ENCODE data around the gene C1orf167.

Gene C1orf167, protein sequence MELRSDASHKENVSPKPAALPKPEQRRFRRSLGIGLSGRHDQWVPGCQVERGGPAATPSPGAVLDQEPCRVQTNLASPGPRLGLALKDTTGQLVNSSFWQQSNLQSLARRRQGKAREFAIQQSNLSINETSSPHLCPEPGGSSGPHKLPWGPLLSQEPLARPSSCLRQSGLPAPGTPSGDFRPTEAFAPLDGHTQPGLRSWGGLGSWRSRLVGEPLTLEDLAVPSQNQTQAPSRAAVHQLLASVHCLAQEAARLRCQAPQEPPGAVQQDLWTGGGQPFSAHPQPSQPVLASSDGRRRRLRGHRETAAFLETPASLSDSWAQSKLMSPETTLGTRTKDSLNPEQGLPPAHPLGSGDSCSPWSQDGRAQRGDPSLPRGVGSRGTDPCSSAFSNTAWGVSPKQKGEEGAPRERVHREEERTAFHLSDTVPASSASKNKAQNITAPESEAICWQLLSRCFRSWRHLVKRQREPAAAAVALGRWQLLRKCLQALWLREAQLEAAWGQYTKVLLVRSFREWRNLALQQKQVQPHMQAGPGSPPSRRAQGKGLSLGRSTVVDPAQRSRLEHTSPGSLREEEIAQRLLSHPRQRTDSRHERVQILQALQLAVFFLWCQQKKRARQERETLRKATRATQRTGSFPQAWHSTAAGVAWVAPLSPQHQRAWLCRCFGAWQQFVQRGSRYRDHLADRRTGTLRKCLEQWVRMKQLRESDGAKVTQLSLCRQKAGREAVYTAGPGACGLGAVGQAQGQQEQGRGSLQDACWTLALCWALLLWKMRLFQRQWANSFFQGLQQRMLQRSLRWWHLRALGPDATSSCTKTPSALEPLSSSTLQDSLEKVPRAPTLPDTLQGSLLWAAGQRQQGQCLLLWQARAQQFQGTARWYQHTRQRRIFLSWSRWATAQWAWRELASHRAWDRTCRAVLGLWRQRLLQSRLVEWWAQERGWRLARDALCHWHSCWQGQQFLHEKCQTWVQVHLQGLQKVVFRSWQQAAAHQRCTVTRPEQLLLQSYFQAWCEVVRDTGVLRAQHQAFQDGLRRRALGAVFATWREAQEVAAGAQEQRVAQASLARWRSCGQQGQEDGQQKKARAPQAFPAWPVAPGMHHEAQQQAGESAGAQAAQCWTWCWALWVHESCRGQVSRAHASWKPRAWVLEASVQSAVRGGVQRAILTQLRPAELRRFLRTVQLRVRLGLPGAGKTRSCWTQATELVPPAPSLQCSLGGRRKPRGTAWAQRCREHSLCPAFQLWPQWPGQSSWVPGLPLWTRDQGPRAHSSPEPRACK (N-terminal part only)
- 0 reads per million in 3 experiments for total RNA-seq

DNA sequence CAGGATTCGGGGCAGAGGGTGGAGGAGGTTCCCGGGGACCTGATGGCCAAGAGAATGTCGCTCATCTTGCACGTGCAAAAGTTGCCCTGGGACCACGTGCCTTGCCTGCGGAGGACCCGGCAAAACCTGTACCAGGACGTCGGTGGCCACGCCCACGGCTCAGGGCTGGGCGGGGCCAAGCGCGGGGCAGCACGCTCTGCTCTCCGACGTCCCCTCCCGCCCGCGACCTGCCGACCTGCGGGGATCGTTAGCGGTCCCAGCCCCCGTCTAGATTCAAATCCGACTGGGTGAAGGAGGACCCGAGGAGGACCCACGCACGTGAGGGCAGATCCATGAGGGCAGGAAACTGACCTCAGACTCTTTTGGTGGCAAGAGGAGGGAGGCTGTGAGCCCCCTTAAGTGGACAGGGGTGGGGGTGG lies at the start of gene C1orf167:
Gene C1orf167 (plus strand): TSS at position 206 of the 419 bp plus-strand sequence. CDS start 2,208 bp downstream, outside the sequence.
- no peak for DNase-seq

DNA sequence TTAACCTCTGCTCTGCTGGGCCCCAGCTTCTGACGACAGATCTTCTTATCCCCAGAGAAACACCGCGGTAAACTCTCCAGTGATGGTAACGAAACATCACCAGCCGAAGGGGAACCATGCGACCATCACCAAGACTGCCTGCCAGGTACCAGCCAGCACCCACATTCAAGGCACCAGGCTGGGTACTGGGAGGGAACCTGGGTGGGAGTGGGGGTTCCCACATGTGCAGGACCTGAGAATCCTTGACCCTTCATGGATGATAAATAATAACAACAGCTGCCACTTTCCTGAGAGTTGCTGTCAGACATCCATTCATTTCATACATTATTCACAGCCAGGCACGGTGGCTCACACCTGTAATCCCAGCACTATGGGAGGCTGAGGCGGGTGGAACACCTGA lies 49.7 kb upstream of the C1orf167 start:
- DNase-seq, result no peak

DNA sequence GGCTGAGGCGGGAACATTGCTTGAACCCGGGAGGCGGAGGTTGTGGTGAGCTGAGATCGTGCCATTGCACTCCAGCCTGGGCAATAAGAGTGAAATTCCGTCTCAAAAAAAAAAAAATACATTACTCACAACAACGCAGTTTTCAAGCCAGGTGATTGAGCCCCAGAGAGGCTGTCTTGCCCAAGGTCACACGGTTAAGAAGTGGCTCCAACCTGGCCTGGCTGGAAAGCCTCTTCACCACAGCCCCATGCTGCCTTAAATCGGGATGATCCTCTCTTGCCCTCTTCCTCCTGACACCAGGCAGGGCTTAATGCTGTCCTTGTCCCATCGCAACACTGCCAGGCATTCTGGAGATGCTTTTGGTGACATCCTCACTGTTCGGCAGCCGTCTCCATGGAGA lies 48.9 kb upstream of the C1orf167 start:
- DNase-seq, result no peak

DNA sequence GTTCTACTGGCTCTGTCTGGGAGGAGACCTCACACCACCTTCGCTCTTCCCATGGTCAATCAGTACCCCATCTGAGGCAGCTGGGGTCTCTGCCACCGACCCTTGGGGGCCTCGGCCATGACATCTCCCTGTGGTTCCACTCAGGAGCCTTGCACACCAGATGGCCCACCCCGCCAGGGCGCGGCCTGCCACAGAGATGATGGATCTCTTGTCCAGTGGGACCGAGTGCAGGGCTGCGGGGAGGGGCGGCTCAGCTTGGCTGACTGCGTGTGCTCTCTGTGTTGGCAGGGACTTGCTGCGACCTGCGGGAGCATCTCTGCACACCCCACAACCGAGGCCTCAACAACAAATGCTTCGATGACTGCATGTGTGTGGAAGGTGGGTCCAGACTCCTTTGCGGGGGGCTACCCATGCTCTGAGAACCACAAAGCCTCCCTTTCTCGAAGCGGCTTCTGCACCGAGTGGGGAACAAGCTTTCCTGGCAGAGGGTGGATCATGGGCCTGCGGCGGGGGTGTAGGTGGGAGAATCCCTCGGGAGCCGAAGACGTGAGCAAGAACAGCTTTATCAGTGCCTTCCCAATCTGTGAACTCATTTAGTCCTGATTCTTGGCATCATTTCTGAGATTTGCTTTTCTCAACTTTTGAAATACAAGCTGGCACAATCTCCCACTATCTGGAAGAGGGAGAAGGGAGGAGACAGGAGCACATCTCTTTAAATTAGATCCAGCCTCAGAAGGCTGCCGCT lies 47.0 kb upstream of the C1orf167 start:
- no peak for DNase-seq

DNA sequence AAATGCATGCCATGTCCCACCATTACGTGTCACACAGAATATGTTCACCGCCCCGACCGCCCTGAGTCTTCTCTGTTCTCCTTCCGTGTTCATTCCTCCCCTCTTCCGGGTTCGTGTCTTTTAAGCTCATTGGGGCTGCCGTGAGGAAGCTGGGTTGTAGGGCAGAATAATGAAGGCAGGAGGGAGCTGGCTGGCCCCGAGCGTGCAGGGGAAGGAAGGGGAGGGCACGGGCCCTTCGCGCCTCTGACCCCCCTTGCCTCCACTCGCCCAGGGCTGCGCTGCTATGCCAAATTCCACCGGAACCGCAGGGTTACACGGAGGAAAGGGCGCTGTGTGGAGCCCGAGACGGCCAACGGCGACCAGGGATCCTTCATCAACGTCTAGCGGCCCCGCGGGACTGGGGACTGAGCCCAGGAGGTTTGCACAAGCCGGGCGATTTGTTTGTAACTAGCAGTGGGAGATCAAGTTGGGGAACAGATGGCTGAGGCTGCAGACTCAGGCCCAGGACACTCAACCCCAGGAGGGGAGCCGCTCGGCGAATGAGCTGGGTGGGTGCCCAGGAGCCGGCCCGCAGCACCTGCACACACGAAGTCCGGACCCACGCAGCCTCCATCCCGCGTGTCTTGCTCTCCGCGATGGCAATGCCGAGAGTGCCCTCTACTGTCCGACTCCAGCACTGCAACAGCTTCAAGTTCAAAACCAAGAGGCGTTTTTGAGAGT lies 42.5 kb upstream of the C1orf167 start:
- DNase-seq, result peak; percentile 79

DNA sequence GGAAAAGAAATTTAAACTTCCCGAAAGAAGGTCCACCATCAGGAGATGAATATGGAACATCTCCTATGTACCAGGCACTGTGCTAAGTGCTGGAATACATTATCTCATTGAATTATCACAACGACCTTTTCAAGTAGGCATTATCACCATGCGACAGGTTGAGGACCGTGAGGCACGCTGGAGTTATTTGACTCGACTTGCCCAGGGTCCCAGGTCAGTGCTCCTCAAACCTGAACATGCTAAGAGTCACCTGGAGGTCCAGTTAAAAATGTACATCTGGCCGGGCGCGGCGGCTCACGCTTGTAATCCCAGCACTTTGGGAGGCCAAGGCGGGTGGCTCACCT lies 42.0 kb upstream of the C1orf167 start:
- DNase-seq, result no peak

DNA sequence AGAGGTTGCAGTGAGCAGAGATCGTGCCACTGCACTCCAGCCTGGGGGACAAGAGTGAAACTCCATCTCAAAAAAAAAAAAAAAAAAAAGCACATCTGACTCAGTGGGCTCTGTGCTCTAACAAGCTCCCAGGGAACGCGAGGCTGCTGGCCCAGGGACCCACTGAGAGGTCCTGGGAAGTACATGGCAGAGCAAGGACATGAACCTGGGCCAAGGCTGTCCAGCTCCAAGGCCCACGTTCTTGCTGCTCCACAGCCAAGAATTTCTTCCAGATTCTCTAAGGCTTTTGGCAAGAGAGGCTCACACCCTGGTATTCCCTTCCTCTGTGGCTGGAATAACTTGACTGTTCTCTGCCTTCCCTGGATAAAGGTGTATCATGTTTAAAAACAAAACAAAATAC lies 41.5 kb upstream of the C1orf167 start:
- no peak for DNase-seq

DNA sequence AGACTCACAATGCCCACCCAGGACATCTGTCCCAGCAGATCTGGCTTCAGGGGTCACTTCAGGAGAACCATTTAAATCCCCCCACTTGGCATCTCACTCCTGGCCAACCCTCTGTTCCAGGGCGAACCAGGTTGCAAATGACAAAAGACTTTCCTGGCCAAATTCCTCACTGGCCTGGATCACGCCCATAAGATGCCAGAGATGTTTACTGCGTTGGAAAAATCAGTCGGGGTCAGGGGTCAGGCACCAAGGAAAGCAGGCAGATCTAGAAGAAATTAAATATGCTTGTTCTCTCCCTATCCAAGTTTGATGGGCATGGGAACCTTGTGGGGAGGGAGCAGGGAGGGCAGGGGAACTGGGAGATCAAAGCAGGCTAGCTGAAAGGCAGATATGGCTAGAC lies 40.7 kb upstream of the C1orf167 start:
- DNase-seq, result no peak

DNA sequence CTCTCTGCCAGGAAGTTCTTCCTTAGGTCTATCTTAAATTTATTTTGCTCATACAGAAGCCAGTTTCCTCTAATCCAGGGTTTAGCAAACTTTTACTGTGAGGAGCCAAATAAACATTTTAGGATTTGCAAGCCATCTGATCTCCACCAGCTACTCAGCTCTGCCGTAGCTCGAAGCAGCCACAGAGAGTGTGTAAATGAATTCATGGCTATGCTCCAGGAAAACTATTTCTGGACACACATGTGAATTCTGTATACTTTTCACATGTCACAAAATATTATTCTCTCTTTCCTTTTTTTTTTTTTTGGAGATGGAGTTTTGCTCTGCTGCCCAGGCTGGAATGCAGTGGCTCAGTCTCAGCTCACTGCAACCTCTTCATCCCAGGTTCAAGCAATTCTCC lies 39.5 kb upstream of the C1orf167 start:
- no peak for DNase-seq

DNA sequence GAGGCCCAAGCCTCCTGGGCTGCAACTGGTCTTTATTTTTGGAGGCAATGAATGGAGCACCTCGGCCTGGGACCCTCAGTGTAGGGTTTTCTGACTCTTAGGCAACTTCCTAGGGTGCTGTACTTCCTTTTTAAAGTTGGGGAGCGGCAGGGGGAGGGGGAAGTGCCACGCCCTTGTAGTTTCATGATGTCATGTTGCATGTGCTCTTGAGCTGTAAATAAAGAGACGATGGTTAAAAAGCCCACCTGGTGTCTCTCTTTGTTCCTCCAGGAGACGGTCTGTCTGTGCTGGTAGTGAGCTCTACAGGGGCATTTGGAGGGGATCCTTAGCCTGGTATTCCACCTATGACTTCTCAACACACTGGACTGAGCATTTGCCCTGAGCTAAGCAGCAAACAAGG lies 36.4 kb upstream of the C1orf167 start:
- DNase-seq, result no peak

DNA sequence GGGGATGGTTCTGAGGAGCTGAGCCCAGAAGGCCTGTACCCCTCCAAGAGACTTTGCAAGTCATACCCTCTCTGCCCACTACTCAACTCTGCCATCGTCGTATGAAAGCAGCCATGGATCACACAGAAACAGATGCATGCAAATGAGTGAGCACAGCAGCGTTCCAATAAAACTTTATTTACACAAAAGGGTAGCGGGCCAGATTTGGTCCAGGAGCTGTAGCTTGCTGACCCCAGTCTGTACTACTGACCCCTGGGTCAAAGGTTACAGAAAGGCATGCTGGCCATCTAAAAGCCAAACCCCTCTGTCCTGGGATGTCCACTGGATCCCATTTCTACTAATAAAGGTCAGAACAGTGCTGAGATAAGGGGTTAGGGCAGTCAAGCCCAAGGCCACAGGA lies 34.9 kb upstream of the C1orf167 start:
- no peak for DNase-seq

DNA sequence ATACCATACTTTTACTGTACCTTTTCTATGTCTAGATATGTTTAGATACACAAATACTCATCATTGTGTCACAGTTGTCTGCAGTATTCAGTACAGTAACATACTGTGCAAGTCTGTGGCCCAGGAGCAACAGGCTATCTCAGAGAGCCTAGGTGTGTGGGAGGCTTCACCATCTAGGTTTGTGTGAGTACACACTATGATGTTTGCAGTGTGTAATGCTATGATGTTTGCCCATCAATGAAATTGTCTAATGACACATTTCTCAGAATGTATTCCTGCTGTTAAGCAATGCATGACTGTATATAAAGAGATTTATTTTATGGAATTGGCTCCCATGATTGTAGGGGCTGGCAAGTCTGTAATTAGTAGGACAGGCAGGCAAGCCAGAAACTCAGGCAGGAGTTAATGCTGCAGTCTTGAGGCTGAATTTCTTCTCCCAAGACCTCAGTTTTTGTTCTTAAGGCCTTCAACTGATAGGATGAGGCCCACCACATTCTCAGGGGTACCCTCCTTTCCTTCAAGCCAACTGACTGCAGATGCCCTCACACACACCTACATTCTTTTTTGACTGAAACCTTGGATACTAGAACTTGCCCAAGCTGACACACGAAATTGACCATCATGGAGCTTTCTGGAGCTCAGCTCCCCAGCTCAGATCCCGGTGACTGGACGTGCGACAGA lies 33.7 kb upstream of the C1orf167 start:
- no peak for DNase-seq

DNA sequence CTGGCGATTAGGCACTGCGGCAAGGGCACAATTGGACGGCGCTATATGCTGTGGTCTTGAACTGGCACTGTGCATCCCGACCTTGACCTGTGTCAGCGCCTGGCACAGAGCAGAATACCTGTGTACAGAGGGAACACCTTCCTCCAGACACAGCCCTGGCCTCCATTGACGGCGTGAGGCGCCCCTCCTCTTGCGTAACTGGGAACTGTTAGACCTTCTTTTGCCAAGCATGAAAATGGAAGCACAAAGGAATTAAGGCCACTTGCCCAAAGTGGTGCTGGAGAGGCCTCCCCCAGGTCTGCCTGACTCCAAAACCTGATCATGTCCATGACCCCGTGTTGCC lies 32.9 kb upstream of the C1orf167 start:
- DNase-seq, result no peak

DNA sequence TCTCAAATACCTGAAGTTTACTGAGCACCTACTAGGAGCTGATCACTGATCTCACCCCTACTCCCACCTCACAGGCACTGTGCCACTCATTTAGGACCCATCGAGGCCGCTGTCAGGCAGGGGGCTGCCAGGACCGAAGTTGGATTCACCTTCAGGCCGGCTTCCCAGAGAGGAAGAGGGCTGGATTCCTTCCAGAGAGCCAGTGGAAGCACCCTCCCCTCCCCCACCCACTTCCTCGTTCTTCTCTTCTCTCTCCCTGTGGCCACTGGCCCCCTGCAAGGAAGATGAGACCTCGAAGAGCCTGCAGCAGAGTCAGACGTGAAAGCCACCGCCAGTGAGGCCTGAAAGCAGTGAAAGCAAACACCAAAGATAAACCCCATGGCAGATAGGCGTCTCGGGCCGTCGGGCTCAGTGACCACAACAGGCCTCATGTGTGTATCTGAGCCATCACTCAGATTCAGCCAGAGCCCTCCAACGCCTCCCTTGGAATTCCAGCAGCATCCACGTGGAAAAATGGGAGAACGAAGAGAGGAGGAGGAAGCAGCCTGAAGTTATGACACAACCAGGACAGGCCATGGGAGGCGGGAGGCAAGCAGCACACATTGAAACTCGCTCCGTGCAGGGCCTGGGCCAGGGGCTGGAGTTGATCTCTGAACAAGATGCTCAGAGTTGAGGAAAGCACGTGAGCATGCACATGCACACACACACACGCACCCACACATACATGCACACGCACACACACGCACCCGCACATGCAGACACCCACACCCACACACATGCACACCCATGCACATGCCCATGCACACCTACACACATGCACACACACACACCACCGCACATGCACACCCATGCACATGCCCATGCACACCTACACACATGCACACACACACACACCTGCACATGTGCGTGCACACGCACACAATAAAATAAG lies 32.2 kb upstream of the C1orf167 start:
- no peak for DNase-seq

DNA sequence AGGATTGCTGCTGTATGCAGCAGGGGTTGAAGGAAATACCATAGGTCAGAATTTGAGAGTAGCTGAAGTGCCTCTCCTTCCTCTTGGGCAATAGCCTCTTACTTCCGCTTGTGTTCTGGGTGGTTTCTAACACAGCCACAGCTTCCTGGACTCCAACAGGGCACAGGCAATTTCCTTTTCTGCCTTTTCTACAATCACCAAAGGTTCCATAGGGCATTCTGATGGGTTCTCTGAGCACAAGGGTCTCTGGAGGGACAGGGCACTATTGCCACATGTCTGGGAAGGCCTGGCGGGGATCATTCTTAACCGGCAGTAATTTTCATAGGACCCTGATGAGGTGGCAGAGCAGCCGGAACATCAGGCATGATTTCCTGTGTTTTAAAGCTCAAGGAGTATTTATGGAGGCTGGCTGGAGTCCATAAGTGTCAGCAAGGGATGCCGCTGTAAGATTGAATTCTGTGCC lies 31.5 kb upstream of the C1orf167 start:
- DNase-seq, result peak; percentile 55

DNA sequence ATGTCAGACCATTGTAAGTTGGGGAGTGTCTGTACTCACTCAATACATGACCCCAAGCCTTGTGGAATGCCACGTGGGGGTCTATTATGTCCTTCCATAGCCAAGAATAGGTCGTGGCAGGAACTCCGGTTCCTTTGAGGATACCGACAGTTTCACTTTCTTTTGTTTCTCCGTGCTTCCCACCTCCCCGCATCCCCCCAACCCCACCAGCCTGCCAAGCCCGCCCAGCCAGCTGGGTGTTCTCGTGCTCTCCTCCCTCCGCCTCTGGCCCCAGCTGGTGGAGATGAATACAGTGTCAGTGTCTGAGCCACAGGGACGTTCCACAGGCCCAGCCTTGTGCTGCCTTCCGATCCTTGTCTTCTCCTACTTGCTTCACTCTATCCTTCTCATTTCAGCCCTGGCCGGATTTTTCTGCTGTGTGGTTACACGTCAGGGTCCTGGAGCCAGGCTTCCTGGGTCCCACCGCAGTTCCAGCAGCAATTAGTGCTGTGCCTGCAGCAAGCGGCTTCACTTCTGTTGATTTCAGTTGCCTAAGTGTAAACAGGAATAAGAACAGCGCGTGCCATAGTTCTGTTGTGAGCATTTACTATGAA lies 30.2 kb upstream of the C1orf167 start:
- DNase-seq, result no peak

DNA sequence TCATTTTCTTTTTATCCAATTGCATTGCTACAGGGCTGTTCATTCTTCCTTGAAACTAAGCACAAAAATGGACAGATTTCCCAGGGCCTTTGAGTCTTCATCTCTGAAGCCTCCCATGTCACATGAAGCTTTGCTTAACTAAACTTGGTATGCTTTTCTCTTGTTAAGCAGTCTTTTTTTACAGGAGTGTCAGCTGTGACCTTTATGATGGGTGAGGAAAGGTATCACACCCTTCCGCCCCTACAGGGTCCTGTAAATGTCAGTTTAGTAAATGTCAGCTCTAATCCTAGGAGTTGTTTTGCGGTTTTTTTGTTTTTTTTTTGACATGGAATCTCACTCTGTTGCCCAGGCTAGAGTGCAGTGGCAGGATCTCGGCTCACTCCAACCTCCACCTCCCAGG lies 28.7 kb upstream of the C1orf167 start:
- DNase-seq, result no peak

DNA sequence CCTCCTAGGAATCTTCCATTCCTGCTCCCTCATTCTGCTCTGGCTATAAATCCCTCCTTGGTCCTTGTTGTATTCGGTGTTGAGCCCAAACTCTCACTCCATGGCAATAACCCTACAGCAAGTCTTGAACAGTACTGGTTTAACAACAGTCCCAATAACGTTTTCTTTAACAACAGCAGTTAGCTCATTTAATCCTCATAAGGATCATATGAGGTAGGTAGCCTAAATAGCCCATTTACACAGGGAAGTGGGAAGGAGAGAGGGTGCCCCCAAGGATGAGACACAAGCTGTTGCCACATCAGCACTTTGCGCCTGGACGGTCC lies 26.5 kb upstream of the C1orf167 start:
- DNase-seq, result no peak

DNA sequence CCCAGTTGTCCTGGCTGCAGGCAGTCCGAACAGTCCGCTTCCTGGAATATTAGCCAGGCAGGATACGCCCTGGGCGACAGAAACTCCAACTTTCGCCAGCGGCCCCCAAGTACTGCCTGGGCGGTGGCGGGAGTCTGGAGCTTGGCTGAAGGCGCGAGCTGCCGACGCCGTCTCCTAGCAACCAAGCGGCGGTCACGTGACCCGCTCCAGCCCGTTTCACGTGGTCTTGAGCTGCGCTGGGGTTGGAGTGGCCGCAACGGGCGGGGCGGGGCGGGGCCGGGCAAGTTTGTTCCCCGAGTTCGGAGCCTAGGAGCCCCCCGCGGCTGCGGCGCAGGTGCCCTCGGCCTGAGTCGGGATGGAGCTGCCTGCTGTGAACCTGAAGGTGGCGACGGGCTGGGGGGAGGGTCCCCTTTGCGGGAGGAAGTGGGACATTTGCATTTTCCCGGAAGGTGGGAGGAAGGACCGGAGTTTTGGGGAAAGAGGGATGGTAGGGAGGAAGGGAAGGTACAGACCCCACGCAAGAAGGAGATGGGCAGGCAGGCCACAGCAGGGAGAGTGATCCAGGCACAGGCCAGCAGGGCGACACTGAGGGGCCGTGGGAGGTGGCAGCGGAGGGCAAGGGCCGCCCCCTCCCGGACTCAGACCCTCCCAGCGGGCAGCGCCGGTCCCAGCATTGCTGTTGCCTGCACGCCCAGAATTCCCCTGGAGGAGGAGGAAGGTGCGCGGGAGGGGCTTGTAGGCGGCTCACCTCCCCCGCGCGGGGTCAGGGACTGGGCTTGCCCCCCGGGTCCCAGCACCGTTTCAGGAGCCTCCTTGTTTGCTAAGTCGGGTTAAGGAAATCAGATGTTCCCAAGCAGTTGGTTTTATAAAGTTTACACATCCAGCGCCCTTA lies 25.9 kb upstream of the C1orf167 start, which contains the start of gene AGTRAP:
Gene AGTRAP (plus strand): TSS at position 283 of the 892 bp plus-strand sequence. CDS start 73 bp downstream, at position 356.
- peak; percentile 76 for DNase-seq
